Hematopoietic multipotent progenitor cell treated with erythropoietin and hydrocortisone succinate and interleukin-3 and kit ligand, for 8 days (in vitro differentiated cells): Measurements from ENCODE around the gene EPS8.
"Not testable (repeated sequence)": the region's sequence is repeated elsewhere in the genome, so short reads cannot be mapped to it uniquely, and the experiment has no call there.

Experiments
- DNase-seq: peaks from one replicate; pipeline ENCODE4 v3.0.0-alpha.2; 2015

Gene EPS8

GRCh38 chr12:15752785-15753184 lies 36.4 kb downstream of the EPS8 start:
- no peak for DNase-seq

- no peak for DNase-seq
These were observed 37.4 kb downstream of the EPS8 start for GRCh38 chr12:15751741-15752140.

- peak; percentile 6 for DNase-seq
These were observed 39.3 kb downstream of the EPS8 start for GRCh38 chr12:15749937-15750336.

GRCh38 chr12:15741870-15742269 lies 47.3 kb downstream of the EPS8 start:
- not testable (repeated sequence) for DNase-seq

- DNase-seq, result no peak
These were observed 48.1 kb downstream of the EPS8 start for GRCh38 chr12:15741082-15741481.

GRCh38 chr12:15740389-15740788 lies 48.8 kb downstream of the EPS8 start:
- DNase-seq, result not testable (repeated sequence)

GRCh38 chr12:15738438-15739015 lies 50.7 kb downstream of the EPS8 start:
- no peak for DNase-seq

GRCh38 chr12:15735837-15736615 lies 53.2 kb downstream of the EPS8 start:
- no peak for DNase-seq

- no peak for DNase-seq
These were observed 56.1 kb downstream of the EPS8 start for GRCh38 chr12:15733136-15733535.

- no peak for DNase-seq
These were observed 56.7 kb downstream of the EPS8 start for GRCh38 chr12:15732341-15733061.

- DNase-seq, result no peak
These were observed 57.2 kb downstream of the EPS8 start for GRCh38 chr12:15731940-15732339.

GRCh38 chr12:15729097-15729496 lies 60.1 kb downstream of the EPS8 start:
- no peak for DNase-seq

GRCh38 chr12:15728118-15728598 lies 61.0 kb downstream of the EPS8 start:
- no peak for DNase-seq

GRCh38 chr12:15726878-15727150 lies 62.4 kb downstream of the EPS8 start:
- DNase-seq, result no peak

- DNase-seq, result no peak
These were observed 62.9 kb downstream of the EPS8 start for GRCh38 chr12:15726027-15726877.

- no peak for DNase-seq
These were observed 66.2 kb downstream of the EPS8 start for GRCh38 chr12:15722951-15723350.

GRCh38 chr12:15721316-15722115 lies 67.7 kb downstream of the EPS8 start:
- peak; percentile 72 for DNase-seq

GRCh38 chr12:15720295-15720694 lies 68.9 kb downstream of the EPS8 start:
- no peak for DNase-seq

- no peak for DNase-seq
These were observed 70.0 kb downstream of the EPS8 start for GRCh38 chr12:15719230-15719629.

GRCh38 chr12:15717940-15718567 lies 71.1 kb downstream of the EPS8 start:
- no peak for DNase-seq

- no peak for DNase-seq
These were observed 72.6 kb downstream of the EPS8 start for GRCh38 chr12:15716581-15716980.

GRCh38 chr12:15714256-15714655 lies 74.9 kb downstream of the EPS8 start:
- DNase-seq, result no peak
